ENCODE measurements around the gene ALAD.
"Not testable (repeated sequence)": the region's sequence is repeated elsewhere in the genome, so short reads cannot be mapped to it uniquely, and the experiment has no call there.

The ALAD gene

DNA sequence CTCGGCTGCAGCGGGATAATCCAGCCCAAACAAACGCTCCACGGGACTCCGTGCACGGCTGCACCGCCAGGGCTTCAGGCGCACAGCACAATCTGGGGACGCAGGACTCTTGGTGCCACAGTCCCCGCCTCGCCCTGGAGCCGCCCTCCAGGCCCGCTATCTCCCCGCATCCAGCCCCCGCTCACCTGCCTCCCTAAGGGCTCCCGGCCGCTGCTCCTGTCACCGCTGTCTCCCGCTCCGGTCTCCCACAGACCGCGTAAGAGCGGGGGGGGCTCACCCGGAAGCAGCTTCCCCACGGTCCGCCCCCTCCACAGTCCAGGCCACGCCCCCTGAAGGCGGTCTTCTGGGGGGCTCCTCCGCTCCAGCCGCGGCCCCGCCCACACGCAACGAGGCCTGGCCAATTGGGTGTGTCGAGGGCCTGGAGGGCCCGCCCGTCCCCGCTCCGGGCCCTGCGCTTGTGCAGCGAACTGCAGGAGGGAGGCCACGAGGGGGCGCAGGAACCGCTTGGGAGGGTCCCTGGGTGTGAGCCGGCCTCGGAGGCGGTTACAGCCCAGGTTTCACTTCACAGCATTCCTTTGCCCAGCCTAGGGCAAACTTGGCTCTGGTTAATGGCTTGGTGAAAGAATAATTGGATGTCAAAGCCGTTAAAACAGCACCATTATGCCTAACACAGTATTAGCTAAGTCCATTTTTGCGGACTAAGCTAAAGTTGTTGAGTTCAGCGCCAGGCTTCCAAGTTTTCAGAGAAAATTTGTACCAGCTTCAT, at the start of gene ALAD:
Gene ALAD (minus strand): TSS at position 258 of the 766 bp plus-strand sequence. CDS start 7,725 bp downstream, outside the sequence.
- peak within 1 kb of the TSS; percentile 78 for H3K4me3 ChIP-seq (ENCODE audit: low read depth, low read length)
- TF ChIP-seq, protein P1, sequence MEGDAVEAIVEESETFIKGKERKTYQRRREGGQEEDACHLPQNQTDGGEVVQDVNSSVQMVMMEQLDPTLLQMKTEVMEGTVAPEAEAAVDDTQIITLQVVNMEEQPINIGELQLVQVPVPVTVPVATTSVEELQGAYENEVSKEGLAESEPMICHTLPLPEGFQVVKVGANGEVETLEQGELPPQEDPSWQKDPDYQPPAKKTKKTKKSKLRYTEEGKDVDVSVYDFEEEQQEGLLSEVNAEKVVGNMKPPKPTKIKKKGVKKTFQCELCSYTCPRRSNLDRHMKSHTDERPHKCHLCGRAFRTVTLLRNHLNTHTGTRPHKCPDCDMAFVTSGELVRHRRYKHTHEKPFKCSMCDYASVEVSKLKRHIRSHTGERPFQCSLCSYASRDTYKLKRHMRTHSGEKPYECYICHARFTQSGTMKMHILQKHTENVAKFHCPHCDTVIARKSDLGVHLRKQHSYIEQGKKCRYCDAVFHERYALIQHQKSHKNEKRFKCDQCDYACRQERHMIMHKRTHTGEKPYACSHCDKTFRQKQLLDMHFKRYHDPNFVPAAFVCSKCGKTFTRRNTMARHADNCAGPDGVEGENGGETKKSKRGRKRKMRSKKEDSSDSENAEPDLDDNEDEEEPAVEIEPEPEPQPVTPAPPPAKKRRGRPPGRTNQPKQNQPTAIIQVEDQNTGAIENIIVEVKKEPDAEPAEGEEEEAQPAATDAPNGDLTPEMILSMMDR (IDR thresholded peaks at IDR 0.05; ENCODE audit: low read depth, low read length): peak; percentile 84

DNA sequence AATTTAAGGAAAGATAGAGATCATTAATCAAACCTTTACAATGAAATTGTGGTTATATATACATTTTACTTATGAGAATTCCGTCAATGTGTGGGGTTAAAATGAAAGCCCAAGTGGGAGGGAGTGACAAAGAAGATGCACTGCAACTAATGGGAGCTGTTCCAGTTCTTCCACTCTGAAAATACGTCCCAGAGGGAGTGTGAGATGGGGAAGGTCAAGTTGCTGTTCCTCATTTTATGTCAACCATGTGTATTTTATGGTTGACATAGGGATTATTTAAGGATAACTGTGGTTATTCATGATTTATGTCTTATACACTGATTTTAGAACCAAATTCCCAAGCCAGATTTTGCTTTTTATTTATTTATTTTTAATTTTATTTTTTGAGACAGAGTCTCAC, 48.3 kb upstream of the ALAD start:
- no peak overlapping the region for H3K4me3 ChIP-seq (ENCODE audit: low read depth, low read length)

DNA sequence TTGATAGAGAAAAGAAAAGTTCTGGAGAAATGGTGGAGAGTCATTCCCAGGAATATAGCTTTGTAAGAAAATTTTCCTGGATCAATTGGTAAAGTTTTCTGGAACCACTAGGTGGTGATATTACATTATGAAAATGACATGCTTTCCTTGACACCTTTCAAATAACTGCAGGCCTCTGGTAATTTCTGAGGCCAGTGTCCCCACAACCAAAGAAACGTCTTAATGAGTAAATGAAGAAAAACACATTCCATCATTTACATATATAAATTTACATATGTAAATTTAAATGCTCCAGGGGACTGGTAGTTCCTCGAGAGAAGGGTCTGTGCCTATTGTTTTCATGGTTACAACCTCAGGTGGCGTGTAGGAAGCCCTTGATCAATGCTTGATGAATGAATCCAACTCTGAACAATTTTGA, 45.2 kb upstream of the ALAD start:
- no peak overlapping the region for H3K4me3 ChIP-seq (ENCODE audit: low read depth, low read length)
- TF ChIP-seq, protein P1 (IDR thresholded peaks at IDR 0.05; ENCODE audit: low read depth, low read length): no peak

More for the DNA sequence above, 48.3 kb upstream of the ALAD start:
- TF ChIP-seq, protein P1 (IDR thresholded peaks at IDR 0.05; ENCODE audit: low read depth, low read length): no peak

DNA sequence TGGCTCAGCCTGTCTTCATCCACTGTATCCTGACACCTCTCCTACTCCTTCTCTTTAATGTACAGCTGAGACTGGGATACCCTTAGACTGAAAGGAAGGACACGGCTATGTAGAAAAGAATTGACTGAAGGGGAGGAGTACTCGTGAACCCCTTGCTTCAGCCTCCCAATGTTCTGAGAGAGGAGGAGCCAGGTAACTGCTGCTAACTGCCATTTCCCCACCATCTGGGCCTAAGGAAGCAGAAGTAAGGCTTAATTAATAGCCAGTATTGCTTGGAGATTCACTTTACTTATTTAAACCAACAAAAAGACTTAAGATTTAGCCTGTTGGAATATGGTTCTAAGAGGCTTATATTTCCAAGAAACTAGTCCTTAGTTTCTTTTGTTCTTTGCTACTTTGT, 43.7 kb upstream of the ALAD start:
- TF ChIP-seq, protein P1 (IDR thresholded peaks at IDR 0.05; ENCODE audit: low read depth, low read length): no peak
- no peak overlapping the region for H3K4me3 ChIP-seq (ENCODE audit: low read depth, low read length)

DNA sequence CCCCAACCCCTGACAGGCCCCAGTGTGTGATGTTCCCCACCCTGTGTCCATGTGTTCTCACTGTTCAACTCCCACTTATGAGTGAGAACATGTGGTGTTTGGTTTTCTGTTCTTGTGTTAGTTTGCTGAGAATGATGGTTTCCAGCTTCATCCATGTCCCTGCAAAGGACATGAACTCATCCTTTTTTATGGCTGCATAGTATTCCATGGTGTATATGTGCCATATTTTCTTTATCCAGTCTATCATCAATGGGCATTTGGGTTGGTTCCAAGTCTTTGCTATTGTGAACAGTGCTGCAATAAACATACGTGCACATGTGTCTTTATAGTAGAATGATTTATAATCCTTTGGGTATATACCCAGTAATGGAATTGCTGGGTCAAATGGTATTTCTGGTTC, 36.6 kb upstream of the ALAD start:
- H3K4me3 ChIP-seq (ENCODE audit: low read depth, low read length): not testable (repeated sequence)

DNA sequence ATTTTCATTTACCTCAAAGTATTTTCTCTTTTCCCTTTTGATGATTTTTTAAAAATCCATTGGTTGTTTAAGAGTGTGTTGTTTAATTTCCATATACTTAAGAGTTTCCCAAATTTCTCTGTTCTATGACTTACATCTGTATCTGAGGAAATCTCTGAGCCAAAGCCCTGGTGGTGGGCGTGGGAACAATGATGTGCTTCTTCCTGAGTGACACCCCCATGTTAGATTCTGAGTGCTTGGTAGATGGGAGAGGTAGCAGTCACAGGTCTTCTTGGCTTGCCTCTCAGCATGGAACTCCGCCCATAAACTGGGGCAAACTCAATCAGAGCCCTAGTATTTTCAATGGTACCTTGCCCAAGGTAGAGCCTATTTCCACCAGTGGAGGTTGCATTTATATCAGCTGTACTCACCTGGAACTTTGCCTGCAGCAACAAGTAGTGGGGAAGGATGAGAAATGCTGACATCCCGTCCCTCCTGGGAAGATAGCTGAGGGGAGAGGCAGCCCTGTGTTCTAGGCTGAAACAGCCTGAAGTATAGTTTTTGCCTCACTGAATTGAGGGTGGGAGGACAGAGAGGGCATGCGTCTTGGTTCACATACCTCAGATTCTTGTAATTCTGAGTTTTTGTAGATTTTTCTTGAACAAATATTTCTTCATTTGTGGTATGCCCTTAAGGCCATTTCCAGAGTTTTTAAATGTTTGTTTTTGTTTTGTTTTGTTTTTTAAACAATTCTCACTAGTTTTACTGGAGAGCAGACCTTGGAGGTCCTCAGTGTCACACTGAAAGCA, 35.8 kb upstream of the ALAD start:
- no peak overlapping the region for H3K4me3 ChIP-seq (ENCODE audit: low read depth, low read length)
- TF ChIP-seq, protein P1 (IDR thresholded peaks at IDR 0.05; ENCODE audit: low read depth, low read length): no peak

DNA sequence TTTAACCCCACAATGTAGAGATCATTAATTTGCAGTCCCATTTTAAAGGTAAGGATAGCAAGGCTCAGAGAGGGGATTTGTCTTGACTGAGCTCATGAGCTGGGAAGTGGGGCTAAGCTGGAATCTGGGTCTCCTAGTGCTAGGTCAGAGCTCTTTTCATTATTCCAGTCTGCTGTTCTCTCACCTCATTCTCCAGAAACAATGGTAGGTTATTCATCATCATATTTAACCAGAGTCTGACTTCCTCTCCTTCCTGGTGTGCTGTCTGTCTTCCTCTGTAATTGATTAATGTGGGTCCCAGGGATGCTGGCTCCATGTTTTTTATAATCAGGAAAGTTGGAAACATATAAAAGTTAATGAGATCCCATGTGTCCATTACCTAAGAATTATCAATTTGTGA, 30.1 kb upstream of the ALAD start:
- no peak overlapping the region for H3K4me3 ChIP-seq (ENCODE audit: low read depth, low read length)
- TF ChIP-seq, protein P1 (IDR thresholded peaks at IDR 0.05; ENCODE audit: low read depth, low read length): no peak
